ENCODE results near the gene C1orf167.

DNA sequence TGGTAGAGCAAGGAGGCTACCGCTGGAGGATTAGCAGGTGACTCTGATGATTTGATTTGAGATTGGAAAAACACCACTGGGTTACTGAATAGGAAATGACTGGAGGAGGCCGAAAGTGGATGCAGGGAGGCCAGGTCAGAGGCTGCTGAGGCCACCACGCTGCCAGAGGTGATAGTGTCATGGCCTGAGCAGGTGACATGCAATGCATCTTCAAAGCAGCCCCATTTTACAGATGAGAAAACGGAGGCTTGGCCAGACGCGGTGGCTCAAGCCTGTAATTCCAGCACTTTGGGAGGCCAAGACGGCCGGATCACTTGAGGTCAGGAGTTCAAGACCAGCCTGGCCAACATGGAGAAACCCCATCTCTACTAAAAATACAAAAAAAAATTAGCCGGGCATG is 12.8 kb downstream of the C1orf167 start:
- TF ChIP-seq, protein P1, sequence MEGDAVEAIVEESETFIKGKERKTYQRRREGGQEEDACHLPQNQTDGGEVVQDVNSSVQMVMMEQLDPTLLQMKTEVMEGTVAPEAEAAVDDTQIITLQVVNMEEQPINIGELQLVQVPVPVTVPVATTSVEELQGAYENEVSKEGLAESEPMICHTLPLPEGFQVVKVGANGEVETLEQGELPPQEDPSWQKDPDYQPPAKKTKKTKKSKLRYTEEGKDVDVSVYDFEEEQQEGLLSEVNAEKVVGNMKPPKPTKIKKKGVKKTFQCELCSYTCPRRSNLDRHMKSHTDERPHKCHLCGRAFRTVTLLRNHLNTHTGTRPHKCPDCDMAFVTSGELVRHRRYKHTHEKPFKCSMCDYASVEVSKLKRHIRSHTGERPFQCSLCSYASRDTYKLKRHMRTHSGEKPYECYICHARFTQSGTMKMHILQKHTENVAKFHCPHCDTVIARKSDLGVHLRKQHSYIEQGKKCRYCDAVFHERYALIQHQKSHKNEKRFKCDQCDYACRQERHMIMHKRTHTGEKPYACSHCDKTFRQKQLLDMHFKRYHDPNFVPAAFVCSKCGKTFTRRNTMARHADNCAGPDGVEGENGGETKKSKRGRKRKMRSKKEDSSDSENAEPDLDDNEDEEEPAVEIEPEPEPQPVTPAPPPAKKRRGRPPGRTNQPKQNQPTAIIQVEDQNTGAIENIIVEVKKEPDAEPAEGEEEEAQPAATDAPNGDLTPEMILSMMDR (IDR thresholded peaks at IDR 0.05) = no peak
- TF ChIP-seq EZH2 (IDR thresholded peaks at IDR 0.05; ENCODE audit: borderline replicate concordance, insufficient read depth, low read depth, low read length, poor library complexity, severe bottlenecking) = no peak
